CD14-positive monocyte (primary cell): Measurements from ENCODE around the gene OSBPL1A. TPM values are rescaled to one million over a fixed set of nuclear protein-coding genes. Genes with fewer than 3 reads are reported as not detected.
A peak's percentile ranks its signal among the peaks of the same experiment; 100 is the strongest.

ENCODE experiments used
- DNase-seq, 3 donors: peaks; one replicate each; pipeline ENCODE4 v3.0.0-alpha.2; 2011 to 2022
- H2AFZ ChIP-seq: 2 replicates; pipeline ENCODE4 v1.6.0; 2012; ENCODE audit warnings: mild to moderate bottlenecking, low read depth, low read length, inconsistent platforms; ENCODE audit not compliant: insufficient read depth, poor library complexity, severe bottlenecking
- H3K27ac ChIP-seq, 2 donors: 1 replicate in 1 of 2; 2 replicates in 1 of 2; pipeline ENCODE4 v1.5.1; 2012 to 2013; ENCODE audit warnings: low read length in 2 of 2, control low read depth in 1 of 2, inconsistent platforms in 1 of 2, low read depth in 1 of 2, mild to moderate bottlenecking in 1 of 2
- H3K27me3 ChIP-seq, 2 donors: one replicate each; pipeline versions ENCODE4 v1.6.0 to v1.6.1; 2011 to 2013; ENCODE audit warnings: low read length in 2 of 2; ENCODE audit not compliant: control insufficient read depth in 2 of 2, insufficient read depth in 2 of 2
- H3K36me3 ChIP-seq, 2 donors: replicated peaks in 1 of 2; 1 replicate in 1 of 2; 2 replicates in 1 of 2; pipeline versions ENCODE4 v1.5.1 to v1.6.1; 2012 to 2013; ENCODE audit warnings: low read length in 2 of 2, control low read depth in 1 of 2, inconsistent platforms in 1 of 2, mild to moderate bottlenecking in 1 of 2; ENCODE audit not compliant: insufficient read depth in 2 of 2, control insufficient read depth in 1 of 2
- H3K4me1 ChIP-seq, 2 donors: 1 replicate in 1 of 2; 2 replicates in 1 of 2; pipeline versions ENCODE4 v1.5.1 to v1.6.1; 2012 to 2013; ENCODE audit warnings: low read length in 2 of 2, control low read depth in 1 of 2, inconsistent platforms in 1 of 2, mild to moderate bottlenecking in 1 of 2, moderate library complexity in 1 of 2; ENCODE audit not compliant: insufficient read depth in 2 of 2, control insufficient read depth in 1 of 2
- H3K4me2 ChIP-seq: replicated peaks from 2 replicates; pipeline ENCODE3; 2012; ENCODE audit warnings: low read length, moderate library complexity, mild to moderate bottlenecking; ENCODE audit not compliant: poor library complexity, severe bottlenecking; ENCODE audit errors: extremely low read depth
- H3K4me3 ChIP-seq, 3 experiments: fragments of 200-600 bp in 1 of 3; sonication (generic) in 1 of 3; replicated peaks in 1 of 3; 1 replicate in 2 of 3; 2 replicates in 1 of 3; pipeline ENCODE4 v1.5.1; 2011 to 2013; ENCODE audit warnings: low read length in 3 of 3, mild to moderate bottlenecking in 3 of 3, control low read depth in 2 of 3, low read depth in 2 of 3, inconsistent platforms in 1 of 3, moderate library complexity in 1 of 3
- H3K79me2 ChIP-seq: 2 replicates; pipeline ENCODE4 v1.6.0; 2012; ENCODE audit warnings: mild to moderate bottlenecking, control low read depth, inconsistent platforms, low read length, moderate library complexity; ENCODE audit not compliant: insufficient read depth
- H3K9ac ChIP-seq: 2 replicates; pipeline ENCODE4 v1.6.0; 2017; ENCODE audit warnings: low read length, mild to moderate bottlenecking; ENCODE audit not compliant: insufficient read depth, poor library complexity, severe bottlenecking
- H3K9me3 ChIP-seq, 2 donors: replicated peaks in 1 of 2; 1 replicate in 1 of 2; 2 replicates in 1 of 2; pipeline versions ENCODE4 v1.5.1 to v1.6.1; 2012 to 2013; ENCODE audit warnings: low read length in 2 of 2, control low read depth in 1 of 2; ENCODE audit not compliant: control insufficient read depth in 1 of 2, insufficient read depth in 1 of 2
- H4K20me1 ChIP-seq: 2 replicates; pipeline ENCODE4 v1.6.0; 2012; ENCODE audit warnings: mild to moderate bottlenecking, low read length, control low read depth, moderate library complexity; ENCODE audit not compliant: insufficient read depth
- H3K27ac Mint-ChIP-seq, 7 donors: one replicate each; pipeline ENCODE4 v1.8.0; 2020; ENCODE audit warnings: mild to moderate bottlenecking in 7 of 7, mixed read lengths in 7 of 7, moderate library complexity in 6 of 7, inconsistent platforms in 2 of 7
- H3K27me3 Mint-ChIP-seq, 3 donors: one replicate each; pipeline ENCODE4 v1.8.0; 2021 to 2022; ENCODE audit warnings: low read depth in 3 of 3, mild to moderate bottlenecking in 3 of 3, mixed read lengths in 3 of 3, moderate library complexity in 3 of 3, inconsistent platforms in 1 of 3
- H3K36me3 Mint-ChIP-seq, 2 donors: one replicate each; pipeline ENCODE4 v1.8.0; 2020; ENCODE audit warnings: mixed read lengths in 2 of 2, inconsistent platforms in 1 of 2, mild to moderate bottlenecking in 1 of 2
- H3K4me1 Mint-ChIP-seq: one replicate; pipeline ENCODE4 v1.8.0; 2020; ENCODE audit warnings: mild to moderate bottlenecking, mixed read lengths
- H3K4me3 Mint-ChIP-seq, 2 donors: one replicate each; pipeline ENCODE4 v1.8.0; 2020; ENCODE audit warnings: mild to moderate bottlenecking in 2 of 2, mixed read lengths in 2 of 2, moderate library complexity in 1 of 2
- H3K9me3 Mint-ChIP-seq, 7 donors: one replicate each; pipeline ENCODE4 v1.8.0; 2020 to 2022; ENCODE audit warnings: mixed read lengths in 7 of 7, mild to moderate bottlenecking in 6 of 7, moderate library complexity in 6 of 7, inconsistent platforms in 2 of 7
- CTCF ChIP-seq: fragments of 200-600 bp; IDR thresholded peaks from one replicate; pipeline ENCODE4 v1.8.0; 2022; ENCODE audit warnings: antibody characterized with exemption, mild to moderate bottlenecking
- WGBS: methylation state at CpG from one replicate; pipeline ENCODE4 v1.1.5; 2013; ENCODE audit warnings: missing lambda C conversion rate; ENCODE audit not compliant: insufficient coverage; 5-methylcytosine and 5-hydroxymethylcytosine counted together
- intact Hi-C, 2 donors: fragments of 100-400 bp; cut with micrococcal nuclease; formaldehyde crosslinking; loops; one replicate each; pipeline versions ENCODE4 v1.15.0 to v1.15.1; 2023
- polyA plus RNA-seq, 3 donors: library from polyadenylated mRNA; depleted of rRNA in 1 of 3; unstranded in 2 of 3; stranded (reverse) in 1 of 3; fragments of 300-500 nt in 2 of 3; fragments of >200 nt in 1 of 3; fragmentation: Illumina TruSeq in 2 of 3; gene quantifications; 1 replicate in 2 of 3; 2 replicates in 1 of 3; pipeline ENCODE4 v1.2.3, GENCODE V29; 2012 to 2021

OSBPL1A gene
- polyA plus RNA-seq, 3 donors: 6.3 to 9.1 (median 7.1) TPM

- H3K4me2 ChIP-seq: no peak overlapping the region
- H3K9me3 Mint-ChIP-seq: no peaks in the 10 kb centered on the region
- H3K27me3 Mint-ChIP-seq: no peaks in the 10 kb centered on the region
- no peak overlapping the region for H3K4me3 Mint-ChIP-seq
- WGBS: no CpG with 5 or more reads among the region's 2 CpGs
- intact Hi-C loops: loop anchor here in 1 of 2 donors (5.0 kb wide), 1 partner anchor 41 kb away; no protein-coding TSS in a partner anchor
- peaks cover 14 to 19% of the 10 kb centered on the region in 2 donors for H3K4me1 ChIP-seq
- DNase-seq: no peak
- no peaks in the 10 kb centered on the region for H3K79me2 ChIP-seq
- H3K27ac Mint-ChIP-seq: no peak overlapping the region
- H2AFZ ChIP-seq: no peak overlapping the region
- peaks cover 23% of the 10 kb centered on the region for H3K4me1 Mint-ChIP-seq
- H3K27me3 ChIP-seq: no peaks in the 10 kb centered on the region
- peaks cover 10 to 20% of the 10 kb centered on the region in 2 donors for H3K36me3 Mint-ChIP-seq
- no peaks in the 10 kb centered on the region for H3K9me3 ChIP-seq
- H3K4me3 ChIP-seq: no peak overlapping the region
- no peaks in the 10 kb centered on the region for H4K20me1 ChIP-seq
- no peak overlapping the region for H3K27ac ChIP-seq
- no peak overlapping the region for H3K9ac ChIP-seq
- peaks cover 0 to 6% of the 10 kb centered on the region in 2 donors for H3K36me3 ChIP-seq
- no peak for TF ChIP-seq CTCF
Measured at GRCh38 chr18:24263050-24263449, 134.6 kb downstream of the OSBPL1A start.

- no peak overlapping the region for H3K27ac Mint-ChIP-seq
Measured at GRCh38 chr18:24262087-24262486, 135.5 kb downstream of the OSBPL1A start.

More at GRCh38 chr18:24262087-24262486, 135.5 kb downstream of the OSBPL1A start:
- Mint-ChIP-seq H3K36me3 (peaks cover 10 to 25% of the 10 kb centered on the region in 2 donors), H3K27me3 (no peaks in the 10 kb centered on the region), H3K4me3 (peak overlapping the region in 1 of 2 donors; percentile 8), H3K9me3 (no peaks in the 10 kb centered on the region), H3K4me1 (peaks cover 17% of the 10 kb centered on the region)
- H3K79me2 ChIP-seq: no peaks in the 10 kb centered on the region
- H3K27me3 ChIP-seq: no peaks in the 10 kb centered on the region
- H3K4me3 ChIP-seq: no peak overlapping the region
- intact Hi-C loops: loop anchor here in 1 of 2 donors (5.0 kb wide), 1 partner anchor 40 kb away; no protein-coding TSS in a partner anchor
- no peak overlapping the region for H3K27ac ChIP-seq
- no peaks in the 10 kb centered on the region for H4K20me1 ChIP-seq
- no peak overlapping the region for H3K4me2 ChIP-seq
- H2AFZ ChIP-seq: no peak overlapping the region
- DNase-seq: no peak
- peaks cover 0 to 6% of the 10 kb centered on the region in 2 donors for H3K36me3 ChIP-seq
- peaks cover 7 to 12% of the 10 kb centered on the region in 2 donors for H3K4me1 ChIP-seq
- H3K9ac ChIP-seq: no peak overlapping the region
- WGBS: 60% methylated on average over 2 of the region's 4 CpGs
- no peaks in the 10 kb centered on the region for H3K9me3 ChIP-seq
- TF ChIP-seq CTCF: no peak
